GM23248 (cell line): ENCODE measurements around the gene LDLRAD4. TPM values are rescaled to one million over a fixed set of nuclear protein-coding genes. Genes with fewer than 3 reads are reported as not detected.

Experiments
- DNase-seq: peaks from one replicate; pipeline ENCODE4 v3.0.0-alpha.2; 2015
- H2AFZ ChIP-seq: fragments of 200-600 bp; sonication (generic); 2 replicates; pipeline ENCODE4 v1.6.1; 2016; ENCODE audit warnings: antibody characterized with exemption
- H3F3A ChIP-seq: fragments of 200-600 bp; sonication (generic); 2 replicates; pipeline ENCODE4 v1.6.1; 2016; ENCODE audit warnings: mild to moderate bottlenecking, antibody characterized with exemption, mixed run types; ENCODE audit not compliant: insufficient read depth
- H3K27ac ChIP-seq: fragments of 200-600 bp; sonication (generic); 2 replicates; pipeline ENCODE4 v1.5.1; 2016; ENCODE audit warnings: mild to moderate bottlenecking
- H3K27me3 ChIP-seq: fragments of 200-600 bp; sonication (generic); replicated peaks from 2 replicates; pipeline ENCODE4 v1.6.1; 2016; ENCODE audit warnings: mild to moderate bottlenecking; ENCODE audit not compliant: insufficient read depth
- H3K36me3 ChIP-seq: fragments of 200-600 bp; sonication (generic); 2 replicates; pipeline ENCODE4 v1.6.1; 2016; ENCODE audit warnings: low read depth, mild to moderate bottlenecking
- H3K4me1 ChIP-seq: fragments of 200-600 bp; sonication (generic); 2 replicates; pipeline ENCODE4 v1.6.1; 2016; ENCODE audit warnings: mild to moderate bottlenecking; ENCODE audit not compliant: insufficient read depth
- H3K4me2 ChIP-seq: fragments of 200-600 bp; sonication (generic); one replicate; pipeline ENCODE4 v1.6.1; 2016; ENCODE audit warnings: mild to moderate bottlenecking; ENCODE audit not compliant: unreplicated experiment
- H3K4me3 ChIP-seq: fragments of 200-600 bp; sonication (generic); 2 replicates; pipeline ENCODE4 v1.5.1; 2016; ENCODE audit warnings: mild to moderate bottlenecking
- H3K79me2 ChIP-seq: fragments of 200-600 bp; sonication (generic); 2 replicates; pipeline ENCODE4 v1.6.1; 2016; ENCODE audit warnings: mild to moderate bottlenecking; ENCODE audit not compliant: insufficient read depth
- H3K9ac ChIP-seq: fragments of 200-600 bp; sonication (generic); 2 replicates; pipeline ENCODE4 v1.6.1; 2016; ENCODE audit warnings: mild to moderate bottlenecking
- H3K9me2 ChIP-seq: fragments of 200-600 bp; sonication (generic); 2 replicates; pipeline ENCODE4 v1.6.1; 2016; ENCODE audit warnings: mixed run types, mild to moderate bottlenecking, moderate library complexity; ENCODE audit not compliant: insufficient read depth
- H3K9me3 ChIP-seq: fragments of 200-600 bp; sonication (generic); one replicate; pipeline ENCODE4 v1.6.1; 2017; ENCODE audit warnings: low read depth
- H4K20me1 ChIP-seq: fragments of 200-600 bp; sonication (generic); 2 replicates; pipeline ENCODE4 v1.6.0; 2016; ENCODE audit not compliant: insufficient read depth
- EZH2 ChIP-seq: fragments of 200-600 bp; sonication (generic); IDR thresholded peaks from 2 replicates; pipeline ENCODE4 v1.6.1; 2018; ENCODE audit warnings: antibody characterized with exemption, mild to moderate bottlenecking; ENCODE audit not compliant: insufficient read depth, poor library complexity, severe bottlenecking
- EZH2phosphoT487 ChIP-seq: fragments of 200-600 bp; sonication (generic); IDR thresholded peaks from 2 replicates; pipeline ENCODE4 v1.6.1; 2018; ENCODE audit warnings: antibody characterized with exemption, moderate library complexity, mild to moderate bottlenecking, low read depth; ENCODE audit not compliant: insufficient read depth
- WGBS, 2 experiments: methylation state at CpG; one replicate each; pipeline ENCODE4 v1.1.6; 2015 to 2017; ENCODE audit warnings: low lambda C conversion rate in 2 of 2, low coverage in 1 of 2; ENCODE audit errors: missing lambda C conversion rate in 2 of 2; 5-methylcytosine and 5-hydroxymethylcytosine counted together
- in situ Hi-C: fragments of 300-500 bp; cut with MboI; formaldehyde crosslinking; loops from 2 replicates; pipeline ENCODE4 v1.15.0; 2020
- polyA plus RNA-seq: library from polyadenylated mRNA; unstranded; fragments of >200 nt; fragmentation: Nextera tagmentation; extraction: Ambion mirVana; gene quantifications from 2 replicates; pipeline ENCODE4 v1.2.1, GENCODE V29; 2016
- total RNA-seq: library from RNA; depleted of rRNA; stranded (reverse); fragments of >200 nt; shearing (Covaris generic); gene quantifications from 2 replicates; pipeline ENCODE4 v1.2.3, GENCODE V29; 2014

LDLRAD4 gene
- total and polyA plus RNA-seq, 2 experiments from 2014 or later: not detected

GRCh38 chr18:13587477-13587876, 368.9 kb downstream of the LDLRAD4 start:
- H3K36me3 ChIP-seq: no peaks in the 10 kb centered on the region
- H3K27ac ChIP-seq: no peak overlapping the region
- H3K79me2 ChIP-seq: no peaks in the 10 kb centered on the region
- 81 to 91% methylated on average over 3 of the region's 3 CpGs for WGBS, 2 experiments
- no peak overlapping the region for H3K4me2 ChIP-seq
- TF ChIP-seq EZH2phosphoT487: no peak
- TF ChIP-seq EZH2: no peak
- H3F3A ChIP-seq: no peaks in the 10 kb centered on the region
- no peaks in the 10 kb centered on the region for H4K20me1 ChIP-seq
- H3K27me3 ChIP-seq: peaks cover 9% of the 10 kb centered on the region
- H3K4me3 ChIP-seq: no peak overlapping the region
- no peaks in the 10 kb centered on the region for H3K9me2 ChIP-seq
- H3K9ac ChIP-seq: no peak overlapping the region
- in situ Hi-C loops: no loop called here
- no peak for DNase-seq
- H3K9me3 ChIP-seq: no peaks in the 10 kb centered on the region
- no peaks in the 10 kb centered on the region for H3K4me1 ChIP-seq
- no peak overlapping the region for H2AFZ ChIP-seq

DNA sequence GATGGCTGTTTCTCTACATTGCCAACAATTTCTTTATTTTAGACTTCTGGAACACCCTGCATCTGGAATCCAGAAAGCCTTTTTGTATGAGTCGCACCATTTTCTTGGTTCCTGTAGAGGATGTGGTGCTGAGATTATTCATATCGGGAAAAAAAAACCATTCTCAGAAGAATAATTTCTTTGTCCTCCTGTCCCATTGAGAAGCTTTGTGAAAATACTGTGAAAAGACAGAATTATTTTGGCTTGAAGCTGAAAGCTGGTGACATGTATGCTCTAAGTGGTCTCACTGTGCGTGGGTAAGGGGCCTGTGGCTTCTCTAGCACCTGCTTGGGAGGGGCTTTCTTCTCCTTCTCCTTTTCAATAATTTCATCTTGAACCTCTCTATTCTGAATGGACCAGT, 369.4 kb downstream of the LDLRAD4 start:
- Histone ChIP-seq H4K20me1 (no peaks in the 10 kb centered on the region), H3K36me3 (no peaks in the 10 kb centered on the region), H3K9me3 (no peaks in the 10 kb centered on the region), H3K9ac (no peak overlapping the region), H3K4me1 (no peaks in the 10 kb centered on the region), H3K9me2 (no peaks in the 10 kb centered on the region), H3K4me3 (no peak overlapping the region), H3F3A (no peaks in the 10 kb centered on the region), H3K27ac (no peak overlapping the region), H3K79me2 (no peaks in the 10 kb centered on the region), H2AFZ (no peak overlapping the region), H3K4me2 (no peak overlapping the region), H3K27me3 (peaks cover 9% of the 10 kb centered on the region)
- no peak for DNase-seq
- in situ Hi-C loops: no loop called here
- TF ChIP-seq EZH2 (no peak), EZH2phosphoT487 (no peak)
- WGBS, 2 experiments: 31 to 36% methylated on average over 3 of the region's 3 CpGs

- Histone ChIP-seq H3K4me2 (no peak overlapping the region), H3K9ac (no peak overlapping the region), H3K9me2 (no peaks in the 10 kb centered on the region), H3K4me1 (no peaks in the 10 kb centered on the region), H3K79me2 (no peaks in the 10 kb centered on the region), H3K36me3 (no peaks in the 10 kb centered on the region), H4K20me1 (no peaks in the 10 kb centered on the region), H3K27ac (no peak overlapping the region), H3F3A (no peaks in the 10 kb centered on the region), H3K9me3 (no peaks in the 10 kb centered on the region), H3K27me3 (peaks cover 9% of the 10 kb centered on the region), H2AFZ (no peak overlapping the region), H3K4me3 (no peak overlapping the region)
- in situ Hi-C loops: no loop called here
- 16 to 61% methylated on average over 2 to 4 of the region's 4 CpGs for WGBS, 2 experiments
- no peak for DNase-seq
- TF ChIP-seq EZH2phosphoT487 (no peak), EZH2 (no peak)
These were observed 370.8 kb downstream of the LDLRAD4 start for GRCh38 chr18:13589316-13589715.

GRCh38 chr18:13589943-13590342, 371.4 kb downstream of the LDLRAD4 start:
- Histone ChIP-seq H3K4me2 (no peak overlapping the region), H3K79me2 (no peaks in the 10 kb centered on the region), H3K9ac (no peak overlapping the region), H4K20me1 (no peaks in the 10 kb centered on the region), H3K36me3 (no peaks in the 10 kb centered on the region), H3K4me1 (no peaks in the 10 kb centered on the region), H3K4me3 (no peak overlapping the region), H3K9me2 (no peaks in the 10 kb centered on the region), H2AFZ (no peak overlapping the region), H3K27ac (no peak overlapping the region), H3K27me3 (peaks cover 8% of the 10 kb centered on the region), H3F3A (no peaks in the 10 kb centered on the region), H3K9me3 (no peaks in the 10 kb centered on the region)
- TF ChIP-seq EZH2phosphoT487 (no peak), EZH2 (no peak)
- in situ Hi-C loops: no loop called here
- 76 to 82% methylated on average over 9 of the region's 9 CpGs for WGBS, 2 experiments
- no peak for DNase-seq

GRCh38 chr18:13592246-13592645, 373.7 kb downstream of the LDLRAD4 start:
- Histone ChIP-seq H3K4me3 (no peak overlapping the region), H3K79me2 (no peaks in the 10 kb centered on the region), H3K4me2 (no peak overlapping the region), H2AFZ (no peak overlapping the region), H3K36me3 (no peaks in the 10 kb centered on the region; the same call in 1 of the 2 replicates), H3K9me3 (peaks cover 6% of the 10 kb centered on the region), H4K20me1 (no peaks in the 10 kb centered on the region), H3K9me2 (no peaks in the 10 kb centered on the region), H3K27ac (no peak overlapping the region), H3K27me3 (no peaks in the 10 kb centered on the region; the same call in 1 of the 2 replicates), H3K4me1 (no peaks in the 10 kb centered on the region), H3K9ac (no peak overlapping the region), H3F3A (peaks cover 4% of the 10 kb centered on the region; the same call in 1 of the 2 replicates)
- 43 to 47% methylated on average over 3 of the region's 3 CpGs for WGBS, 2 experiments
- no peak for DNase-seq
- in situ Hi-C loops: no loop called here
- no peak for TF ChIP-seq EZH2
- no peak for TF ChIP-seq EZH2phosphoT487
